Left ventricle myocardium inferior (tissue), 1 donor: ENCODE measurements around the gene GRIP2. TPM values are rescaled to one million over a fixed set of nuclear protein-coding genes. Genes with fewer than 3 reads are reported as not detected.

Experiments
- DNase-seq: peaks from one replicate; pipeline ENCODE4 v3.0.0-alpha.2; 2020
- H3K27ac ChIP-seq: fragments of 200-600 bp; replicated peaks from 2 replicates; pipeline ENCODE4 v1.8.0; 2021
- H3K27me3 ChIP-seq: fragments of 200-600 bp; 2 replicates; pipeline ENCODE4 v1.8.0; 2021; ENCODE audit warnings: low read depth
- H3K36me3 ChIP-seq: fragments of 200-600 bp; 2 replicates; pipeline ENCODE4 v1.8.0; 2021
- H3K4me1 ChIP-seq: fragments of 200-600 bp; 2 replicates; pipeline ENCODE4 v1.8.0; 2021
- H3K4me3 ChIP-seq: fragments of 200-600 bp; 2 replicates; pipeline ENCODE4 v1.8.0; 2021; ENCODE audit warnings: mild to moderate bottlenecking, moderate library complexity
- H3K9me3 ChIP-seq: fragments of 200-600 bp; replicated peaks from 2 replicates; pipeline ENCODE4 v1.8.0; 2021
- intact Hi-C: fragments of 100-400 bp; cut with micrococcal nuclease; formaldehyde crosslinking; loops from one replicate; pipeline ENCODE4 v1.11.0; 2022
- total RNA-seq: library from RNA; stranded (reverse); fragmentation: NEBNext Ultra II Directional; extraction: Animal tissue kit (Norgen Biotek cat#: 25700); gene quantifications from one replicate; pipeline ENCODE4 v1.2.1, GENCODE V29; 2021
- TF ChIP-seq, protein P1 (sequence below): fragments of 200-600 bp; IDR thresholded peaks from 2 replicates; pipeline ENCODE4 v1.8.0; 2021; ENCODE audit warnings: antibody characterized with exemption, mild to moderate bottlenecking, borderline replicate concordance
- donor health status: DM: no; HTN: yes; CAD: no; lungs with severe emphysema.

GRIP2 gene
- total RNA-seq, 1 donor from 2014 or later: 59.1 TPM

- H3K36me3 ChIP-seq: no peaks in the 10 kb centered on the region
- H3K4me3 ChIP-seq: no peak overlapping the region
- no peaks in the 10 kb centered on the region for H3K9me3 ChIP-seq
- no peak for DNase-seq
- no peak overlapping the region for H3K27ac ChIP-seq
- TF ChIP-seq, protein P1, sequence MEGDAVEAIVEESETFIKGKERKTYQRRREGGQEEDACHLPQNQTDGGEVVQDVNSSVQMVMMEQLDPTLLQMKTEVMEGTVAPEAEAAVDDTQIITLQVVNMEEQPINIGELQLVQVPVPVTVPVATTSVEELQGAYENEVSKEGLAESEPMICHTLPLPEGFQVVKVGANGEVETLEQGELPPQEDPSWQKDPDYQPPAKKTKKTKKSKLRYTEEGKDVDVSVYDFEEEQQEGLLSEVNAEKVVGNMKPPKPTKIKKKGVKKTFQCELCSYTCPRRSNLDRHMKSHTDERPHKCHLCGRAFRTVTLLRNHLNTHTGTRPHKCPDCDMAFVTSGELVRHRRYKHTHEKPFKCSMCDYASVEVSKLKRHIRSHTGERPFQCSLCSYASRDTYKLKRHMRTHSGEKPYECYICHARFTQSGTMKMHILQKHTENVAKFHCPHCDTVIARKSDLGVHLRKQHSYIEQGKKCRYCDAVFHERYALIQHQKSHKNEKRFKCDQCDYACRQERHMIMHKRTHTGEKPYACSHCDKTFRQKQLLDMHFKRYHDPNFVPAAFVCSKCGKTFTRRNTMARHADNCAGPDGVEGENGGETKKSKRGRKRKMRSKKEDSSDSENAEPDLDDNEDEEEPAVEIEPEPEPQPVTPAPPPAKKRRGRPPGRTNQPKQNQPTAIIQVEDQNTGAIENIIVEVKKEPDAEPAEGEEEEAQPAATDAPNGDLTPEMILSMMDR: no peak
- intact Hi-C loops: loop anchor here (2.0 kb wide), 1 partner anchor 39 kb away; no protein-coding TSS in a partner anchor
- H3K27me3 ChIP-seq: peaks cover 7% of the 10 kb centered on the region
- peaks cover 18% of the 10 kb centered on the region for H3K4me1 ChIP-seq
Measured at GRCh38 chr3:14549256-14549919, 9.2 kb upstream of the GRIP2 start.

- Histone ChIP-seq H3K27me3 (peaks cover 7% of the 10 kb centered on the region), H3K4me1 (peaks cover 14% of the 10 kb centered on the region), H3K36me3 (no peaks in the 10 kb centered on the region), H3K4me3 (no peak overlapping the region), H3K27ac (no peak overlapping the region), H3K9me3 (no peaks in the 10 kb centered on the region)
- peak; percentile 73 for DNase-seq
- intact Hi-C loops: loop anchor here (2.0 kb wide), 1 partner anchor 38 kb away; no protein-coding TSS in a partner anchor
- TF ChIP-seq, protein P1: peak; percentile 88
Measured at GRCh38 chr3:14548321-14548729, 8.2 kb upstream of the GRIP2 start.

DNA sequence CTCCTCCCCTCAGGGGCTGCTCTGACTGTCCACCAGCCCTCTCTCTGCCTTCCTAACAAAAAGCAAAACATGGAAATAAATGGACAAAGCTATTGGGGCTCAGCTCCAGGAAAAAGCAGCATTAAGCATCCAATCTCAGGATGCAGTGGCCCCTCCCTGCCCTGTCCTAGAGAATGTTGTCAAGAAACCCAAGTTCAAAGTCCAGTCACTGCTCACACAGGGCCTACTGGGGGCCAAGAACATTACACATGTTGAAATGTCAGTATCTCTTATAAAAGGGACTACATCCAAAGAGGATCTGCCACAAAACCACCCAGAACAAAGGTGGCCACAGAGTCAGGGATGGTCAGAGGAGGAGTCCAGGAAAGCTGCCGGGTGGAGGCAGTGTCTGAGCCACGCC, 7.6 kb upstream of the GRIP2 start:
- H3K27ac ChIP-seq: no peak overlapping the region
- no peaks in the 10 kb centered on the region for H3K36me3 ChIP-seq
- H3K4me1 ChIP-seq: peaks cover 21% of the 10 kb centered on the region
- intact Hi-C loops: loop anchor here (2.0 kb wide), 1 partner anchor 37 kb away; no protein-coding TSS in a partner anchor
- no peak overlapping the region for H3K4me3 ChIP-seq
- DNase-seq: no peak
- H3K9me3 ChIP-seq: no peaks in the 10 kb centered on the region
- H3K27me3 ChIP-seq: peaks cover 7% of the 10 kb centered on the region
- TF ChIP-seq, protein P1: no peak

DNA sequence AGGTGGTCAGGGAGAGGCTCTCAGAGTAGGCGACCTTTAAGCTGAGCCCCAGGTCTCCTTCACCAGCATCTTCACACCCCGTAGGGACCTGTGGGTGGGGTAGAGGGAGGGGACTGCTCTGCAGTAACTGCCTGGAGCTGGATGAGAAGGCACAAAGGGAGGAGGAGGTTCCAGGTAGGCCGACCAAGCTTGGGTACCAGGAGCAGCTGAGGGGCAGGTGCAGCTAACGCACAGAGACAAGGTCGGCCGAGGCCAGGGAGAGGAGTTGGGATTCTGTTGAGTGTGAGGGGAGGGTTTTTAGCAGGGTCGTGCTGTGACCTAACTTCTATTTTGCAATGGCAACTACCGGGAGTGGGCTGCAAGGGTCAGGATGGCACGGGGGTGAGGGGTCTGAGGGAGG, 5.9 kb upstream of the GRIP2 start:
- intact Hi-C loops: no loop called here
- TF ChIP-seq, protein P1: no peak
- Histone ChIP-seq H3K4me3 (no peak overlapping the region), H3K4me1 (peaks cover 25% of the 10 kb centered on the region), H3K9me3 (no peaks in the 10 kb centered on the region), H3K27ac (no peak overlapping the region), H3K27me3 (peaks cover 7% of the 10 kb centered on the region), H3K36me3 (no peaks in the 10 kb centered on the region)
- DNase-seq: no peak

- no peaks in the 10 kb centered on the region for H3K9me3 ChIP-seq
- intact Hi-C loops: no loop called here
- H3K27me3 ChIP-seq: peaks cover 2% of the 10 kb centered on the region
- H3K36me3 ChIP-seq: no peaks in the 10 kb centered on the region
- H3K27ac ChIP-seq: no peak overlapping the region
- H3K4me1 ChIP-seq: peaks cover 33% of the 10 kb centered on the region
- H3K4me3 ChIP-seq: no peak overlapping the region
- no peak for DNase-seq
- TF ChIP-seq, protein P1: no peak
Measured at GRCh38 chr3:14545251-14545635, 5.1 kb upstream of the GRIP2 start.
